Mucosa of descending colon (tissue), 3 donors: ENCODE data around the gene INVS. TPM values are rescaled to one million over a fixed set of nuclear protein-coding genes. Genes with fewer than 3 reads are reported as not detected.

Experiments
- ATAC-seq: fragments of 200-7000 bp; cut with Tn5 transposase; one replicate; pipeline ENCODE4 v1.9.1; 2020; ENCODE audit warnings: mild to moderate bottlenecking, moderate library complexity
- DNase-seq, 3 donors: peaks; one replicate each; pipeline ENCODE4 v3.0.0-alpha.2; 2020
- H3K36me3 ChIP-seq: fragments of 200-600 bp; one replicate; pipeline ENCODE4 v1.8.0; 2021; ENCODE audit warnings: low read depth, mild to moderate bottlenecking
- H3K4me1 ChIP-seq: fragments of 200-600 bp; one replicate; pipeline ENCODE4 v1.8.0; 2021; ENCODE audit warnings: low read depth, mild to moderate bottlenecking
- H3K4me3 ChIP-seq: fragments of 200-600 bp; one replicate; pipeline ENCODE4 v1.8.0; 2021; ENCODE audit warnings: mild to moderate bottlenecking
- H3K9me3 ChIP-seq: fragments of 200-600 bp; one replicate; pipeline ENCODE4 v1.8.0; 2021; ENCODE audit warnings: mild to moderate bottlenecking
- CTCF ChIP-seq: fragments of 200-600 bp; IDR thresholded peaks from one replicate; pipeline ENCODE4 v1.8.0; 2022; ENCODE audit warnings: antibody characterized with exemption, mild to moderate bottlenecking
- intact Hi-C, 2 donors: fragments of 100-400 bp; cut with DNase I in 1 of 2; cut with micrococcal nuclease in 1 of 2; formaldehyde crosslinking; loops; one replicate each; pipeline versions ENCODE4 v1.11.0 to v1.11.1; 2022; cut with DNase I, micrococcal nuclease
- total RNA-seq, 3 donors: library from RNA; stranded (reverse); fragmentation: NEBNext Ultra II Directional in 2 of 3; extraction: Animal tissue kit (Norgen Biotek cat#: 25700) in 2 of 3; gene quantifications; one replicate each; pipeline versions ENCODE4 v1.2.1 to v1.2.4, GENCODE V29; 2021 to 2023
- donor health status: DM: no; HTN: no; CAD: no; lungs with moderate emphysema.
- donor health status: DM: no; HTN: no; CAD: no.
- donor health status: DM: no; HTN: yes; CAD: no.

INVS gene
- total RNA-seq, 3 donors from 2014 or later = 16.8 to 24.0 (median 19.3) TPM

DNA sequence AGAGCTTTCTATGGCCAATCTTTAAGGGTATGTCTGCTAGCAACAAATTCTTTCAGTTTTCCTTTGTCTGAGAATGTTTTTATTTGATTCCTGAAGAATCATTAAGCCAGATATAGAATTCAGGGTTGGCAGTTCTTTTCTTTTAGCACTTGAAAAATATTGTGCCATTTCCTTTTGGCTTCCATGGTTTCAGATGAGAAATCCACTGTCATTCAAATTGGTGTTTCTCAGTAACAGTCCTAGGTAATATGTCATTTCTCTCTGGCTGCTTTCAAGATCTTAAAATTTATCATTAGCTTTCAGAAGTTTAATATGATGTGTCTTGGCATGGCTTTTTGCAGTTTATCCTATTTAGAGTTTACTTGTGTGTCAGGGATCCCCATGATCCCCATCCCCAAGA lies 186.0 kb downstream of the INVS start:
- H3K36me3 ChIP-seq = peaks cover 5% of the 10 kb centered on the region
- intact Hi-C loops = no loop called here
- peaks cover 7% of the 10 kb centered on the region for H3K9me3 ChIP-seq
- DNase-seq (no peak), ATAC-seq (no peak)
- no peak for TF ChIP-seq CTCF
- no peaks in the 10 kb centered on the region for H3K4me1 ChIP-seq
- no peak overlapping the region for H3K4me3 ChIP-seq

DNA sequence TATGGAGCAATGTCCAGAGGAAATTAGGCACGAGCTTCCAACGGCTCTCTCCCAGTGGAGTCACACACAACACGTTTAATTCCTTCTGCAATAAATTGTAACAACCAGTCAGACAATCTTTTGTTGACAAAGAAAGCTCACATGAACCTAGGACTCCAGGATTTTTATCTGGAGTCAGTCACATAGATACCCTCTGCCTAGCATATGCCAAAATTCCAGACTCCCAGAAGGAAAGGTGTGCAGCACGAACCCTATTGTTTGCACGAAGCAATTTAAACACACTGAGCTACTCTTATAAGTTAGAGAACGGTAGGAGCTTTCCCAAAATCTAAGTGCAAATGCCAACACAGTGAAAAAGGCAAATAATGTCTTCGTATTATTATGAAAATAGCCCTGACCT lies 186.6 kb downstream of the INVS start:
- Histone ChIP-seq H3K9me3 (peaks cover 7% of the 10 kb centered on the region), H3K4me3 (no peak overlapping the region), H3K4me1 (no peaks in the 10 kb centered on the region), H3K36me3 (peaks cover 5% of the 10 kb centered on the region)
- ATAC-seq (no peak), DNase-seq (no peak)
- no peak for TF ChIP-seq CTCF
- intact Hi-C loops = no loop called here

- no peaks in the 10 kb centered on the region for H3K4me1 ChIP-seq
- no peak for ATAC-seq
- H3K36me3 ChIP-seq = peaks cover 5% of the 10 kb centered on the region
- TF ChIP-seq CTCF = no peak
- H3K9me3 ChIP-seq = peaks cover 7% of the 10 kb centered on the region
- no peak for DNase-seq
- no peak overlapping the region for H3K4me3 ChIP-seq
- intact Hi-C loops = no loop called here
Observed at GRCh38 chr9:100286257-100286656, 187.2 kb downstream of the INVS start.

GRCh38 chr9:100287186-100287585 lies 188.1 kb downstream of the INVS start:
- intact Hi-C loops = no loop called here
- Histone ChIP-seq H3K4me1 (no peaks in the 10 kb centered on the region), H3K4me3 (no peak overlapping the region), H3K36me3 (peaks cover 5% of the 10 kb centered on the region), H3K9me3 (peaks cover 7% of the 10 kb centered on the region)
- DNase-seq = no peak
- TF ChIP-seq CTCF = no peak
- ATAC-seq = no peak

DNA sequence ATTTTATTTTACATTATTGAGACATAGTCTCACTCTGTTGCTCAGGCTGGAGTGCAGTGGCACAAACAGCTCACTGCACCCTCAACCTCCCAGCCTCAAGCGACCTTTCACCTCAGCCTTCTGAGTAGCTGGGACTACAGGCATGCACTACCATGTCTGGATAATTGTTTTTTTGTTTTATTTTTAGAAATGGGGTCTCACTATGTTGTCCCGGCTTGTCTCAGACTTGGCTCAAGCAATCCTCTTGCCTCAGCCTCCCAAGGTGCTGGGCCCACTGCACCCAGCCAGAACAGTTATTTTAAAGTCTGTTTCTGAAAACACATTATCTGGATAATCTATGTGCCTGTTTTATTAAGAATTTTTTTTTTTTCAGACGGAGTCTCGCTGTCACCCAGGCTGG lies 191.7 kb downstream of the INVS start:
- peaks cover 2% of the 10 kb centered on the region for H3K9me3 ChIP-seq
- intact Hi-C loops = no loop called here

More for the DNA sequence above, 191.7 kb downstream of the INVS start:
- ATAC-seq (no peak), DNase-seq (no peak)
- no peak overlapping the region for H3K4me3 ChIP-seq
- no peaks in the 10 kb centered on the region for H3K36me3 ChIP-seq
- no peak for TF ChIP-seq CTCF
- no peaks in the 10 kb centered on the region for H3K4me1 ChIP-seq
